Mucosa of stomach (tissue), 1 donor: ENCODE results near the gene ACTL10.
"Not testable (repeated sequence)": the region's sequence is repeated elsewhere in the genome, so short reads cannot be mapped to it uniquely, and the experiment has no call there.

ENCODE experiments used
- H3K27me3 ChIP-seq: one replicate; pipeline ENCODE4 v1.7.0; 2013; ENCODE audit warnings: mild to moderate bottlenecking, low read length; ENCODE audit not compliant: control insufficient read depth, insufficient read depth
- H3K36me3 ChIP-seq: one replicate; pipeline ENCODE4 v1.7.0; 2013; ENCODE audit warnings: low read length; ENCODE audit not compliant: control insufficient read depth, insufficient read depth
- H3K4me1 ChIP-seq: one replicate; pipeline ENCODE4 v1.7.0; 2013; ENCODE audit warnings: mild to moderate bottlenecking, low read length; ENCODE audit not compliant: control insufficient read depth, insufficient read depth
- H3K4me3 ChIP-seq: one replicate; pipeline ENCODE4 v1.7.0; 2013; ENCODE audit warnings: low read length
- H3K9ac ChIP-seq: one replicate; pipeline ENCODE4 v1.7.0; 2013; ENCODE audit warnings: mild to moderate bottlenecking, low read length, moderate library complexity
- H3K9me3 ChIP-seq: one replicate; pipeline ENCODE4 v1.7.0; 2013; ENCODE audit warnings: mild to moderate bottlenecking, low read length, moderate library complexity; ENCODE audit not compliant: control insufficient read depth
- donor health status: Pancreatic carcinoma.

Gene ACTL10

GRCh38 chr20:33687370-33687915 is 20.7 kb downstream of the ACTL10 start:
- Histone ChIP-seq H3K27me3 (no peaks in the 10 kb centered on the region), H3K9me3 (no peaks in the 10 kb centered on the region), H3K9ac (no peak overlapping the region), H3K4me3 (no peak overlapping the region), H3K4me1 (peaks cover 24% of the 10 kb centered on the region), H3K36me3 (no peaks in the 10 kb centered on the region)

DNA sequence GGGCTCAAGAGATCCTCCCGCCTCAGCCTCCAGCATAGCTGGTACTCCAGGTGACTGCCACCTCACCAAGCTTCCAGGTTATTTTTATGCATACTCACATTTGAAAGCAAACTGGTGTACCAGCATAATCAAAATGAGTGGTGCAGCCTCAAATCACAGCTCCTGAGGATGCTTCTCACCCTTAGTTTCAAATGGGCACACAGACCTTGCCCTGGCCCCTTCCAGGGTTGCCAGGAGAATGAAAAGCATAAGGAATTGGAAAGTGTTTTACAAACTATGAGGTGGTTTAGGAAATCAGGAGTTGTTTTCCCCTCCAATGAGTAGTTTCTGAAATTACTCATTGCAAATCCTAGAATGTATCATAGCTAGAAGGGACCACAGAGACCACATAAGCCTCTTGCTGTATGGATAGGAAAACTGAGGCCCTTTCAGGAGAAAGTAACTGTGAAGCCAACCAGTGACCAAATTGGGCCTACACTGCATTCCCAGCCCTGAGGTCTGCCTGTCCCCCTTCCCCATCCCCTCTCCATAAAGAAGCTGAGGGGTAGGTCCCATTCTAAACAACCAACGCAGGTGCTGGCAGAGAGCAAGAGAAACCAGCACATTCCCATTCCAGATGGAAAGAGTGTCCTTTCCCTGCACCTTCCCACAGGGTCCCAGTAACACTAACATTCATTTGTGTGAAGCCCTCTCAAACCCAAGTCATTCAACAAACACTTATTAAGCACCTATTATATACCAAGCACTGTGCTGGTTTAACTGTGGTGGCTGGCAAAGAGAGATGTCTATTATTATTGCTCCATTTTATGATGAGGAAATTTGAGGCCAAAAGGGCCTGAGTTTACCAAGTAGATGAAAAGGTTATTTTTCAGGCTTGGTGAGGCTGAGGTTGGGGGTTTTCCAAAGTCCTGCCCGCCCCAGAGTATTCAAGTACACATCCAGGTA is 21.5 kb downstream of the ACTL10 start:
- no peaks in the 10 kb centered on the region for H3K27me3 ChIP-seq
- H3K4me3 ChIP-seq: no peak overlapping the region

DNA sequence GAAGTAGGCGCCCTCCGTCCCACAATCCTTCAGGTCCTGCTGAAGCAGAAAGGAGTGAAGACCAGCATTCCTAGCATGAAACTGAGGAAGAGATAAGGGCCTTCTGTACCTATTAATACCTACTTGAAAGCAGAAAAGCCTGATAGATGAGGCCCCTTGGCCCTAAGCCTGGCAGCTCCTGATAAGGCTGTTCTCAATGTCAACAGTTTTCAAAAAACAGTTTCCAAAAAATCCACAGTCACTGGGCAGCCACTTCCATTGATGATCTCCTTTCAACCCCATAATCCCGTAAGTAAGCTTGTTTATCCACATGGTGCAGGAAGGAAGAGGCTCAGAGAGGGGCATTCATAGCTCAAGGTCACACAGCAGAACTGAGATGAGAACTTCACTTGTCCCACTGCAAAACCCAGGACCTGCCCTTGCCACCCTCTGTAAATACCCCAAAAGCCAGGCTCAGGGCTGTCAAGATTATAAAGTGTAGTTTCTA is 22.2 kb downstream of the ACTL10 start:
- Histone ChIP-seq H3K4me3 (no peak overlapping the region), H3K36me3 (no peaks in the 10 kb centered on the region), H3K9me3 (no peaks in the 10 kb centered on the region), H3K27me3 (no peaks in the 10 kb centered on the region), H3K4me1 (peaks cover 21% of the 10 kb centered on the region), H3K9ac (no peak overlapping the region)

More for the DNA sequence above, 21.5 kb downstream of the ACTL10 start:
- no peaks in the 10 kb centered on the region for H3K9me3 ChIP-seq
- no peak overlapping the region for H3K9ac ChIP-seq
- H3K4me1 ChIP-seq: peaks cover 21% of the 10 kb centered on the region
- no peaks in the 10 kb centered on the region for H3K36me3 ChIP-seq

GRCh38 chr20:33689493-33689892 is 22.8 kb downstream of the ACTL10 start:
- H3K9me3 ChIP-seq: no peaks in the 10 kb centered on the region
- H3K27me3 ChIP-seq: no peaks in the 10 kb centered on the region
- no peak overlapping the region for H3K4me3 ChIP-seq
- H3K36me3 ChIP-seq: no peaks in the 10 kb centered on the region
- peaks cover 19% of the 10 kb centered on the region for H3K4me1 ChIP-seq
- no peak overlapping the region for H3K9ac ChIP-seq

DNA sequence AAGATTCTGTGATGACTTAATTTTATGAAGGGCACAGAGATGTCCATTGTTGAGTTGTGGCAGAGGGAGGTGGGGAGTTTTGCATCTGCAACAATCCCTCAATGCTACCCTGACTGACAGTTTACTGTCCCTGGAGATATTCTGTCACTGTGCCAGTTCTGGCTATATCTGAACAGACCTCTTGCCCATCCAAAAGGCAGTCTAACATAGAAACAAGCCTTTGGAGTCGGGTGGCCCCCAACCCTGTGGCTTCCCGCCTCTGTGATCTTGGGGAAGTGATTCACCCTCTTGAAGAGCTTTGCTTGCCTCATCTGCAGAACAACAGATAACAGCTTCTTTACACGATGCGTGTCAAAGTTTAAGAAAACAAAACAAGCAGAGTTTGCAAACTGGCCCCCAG is 23.2 kb downstream of the ACTL10 start:
- H3K9ac ChIP-seq: no peak overlapping the region

DNA sequence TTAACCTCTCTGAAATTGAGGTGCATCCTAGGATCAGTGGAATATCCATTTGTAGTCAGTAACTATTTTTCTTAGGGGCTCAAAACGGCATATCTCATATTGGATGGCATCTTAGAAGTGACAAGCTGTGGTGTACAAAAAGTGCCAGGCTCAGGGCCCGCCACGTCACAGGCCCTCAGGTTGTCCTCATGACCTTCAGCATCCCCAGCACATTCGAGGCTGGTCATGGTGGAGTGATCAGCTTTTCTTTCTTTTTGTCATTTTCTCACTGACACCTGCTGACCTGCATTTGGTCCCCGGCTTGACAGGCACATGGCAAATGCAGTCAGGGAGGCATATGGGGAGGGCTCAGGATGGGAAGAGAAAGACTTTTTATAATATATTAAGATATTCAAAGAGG is 26.5 kb downstream of the ACTL10 start:
- no peak overlapping the region for H3K9ac ChIP-seq
- no peak overlapping the region for H3K4me3 ChIP-seq
- no peaks in the 10 kb centered on the region for H3K27me3 ChIP-seq
- H3K9me3 ChIP-seq: no peaks in the 10 kb centered on the region
- no peaks in the 10 kb centered on the region for H3K4me1 ChIP-seq
- no peaks in the 10 kb centered on the region for H3K36me3 ChIP-seq

More for the DNA sequence above, 23.2 kb downstream of the ACTL10 start:
- Histone ChIP-seq H3K36me3 (no peaks in the 10 kb centered on the region), H3K4me1 (peaks cover 14% of the 10 kb centered on the region), H3K27me3 (no peaks in the 10 kb centered on the region), H3K4me3 (no peak overlapping the region), H3K9me3 (no peaks in the 10 kb centered on the region)

- H3K9ac ChIP-seq: no peak overlapping the region
- H3K36me3 ChIP-seq: no peaks in the 10 kb centered on the region
- H3K9me3 ChIP-seq: no peaks in the 10 kb centered on the region
- H3K4me3 ChIP-seq: no peak overlapping the region
- H3K4me1 ChIP-seq: no peaks in the 10 kb centered on the region
- H3K27me3 ChIP-seq: no peaks in the 10 kb centered on the region
These were observed 27.2 kb downstream of the ACTL10 start for GRCh38 chr20:33693741-33694638.

DNA sequence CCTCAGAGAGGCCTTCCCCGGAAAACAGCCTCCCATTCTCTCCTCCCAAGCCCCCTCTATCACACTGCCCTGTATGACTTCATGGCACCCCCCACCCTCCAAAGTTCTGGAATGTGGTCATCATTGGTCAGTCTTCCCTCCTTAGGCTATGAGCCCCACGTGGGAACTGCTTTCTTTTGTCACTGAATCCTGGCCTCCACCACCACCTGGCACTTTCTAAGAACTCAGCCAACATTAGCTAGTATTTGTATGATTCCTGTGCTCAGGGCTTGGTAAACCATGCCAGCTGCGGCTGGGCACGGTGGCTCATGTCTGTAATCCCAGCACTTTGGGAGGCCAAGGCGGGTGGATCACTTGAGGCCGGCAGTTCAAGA is 27.9 kb downstream of the ACTL10 start:
- Histone ChIP-seq H3K27me3 (no peaks in the 10 kb centered on the region), H3K4me3 (no peak overlapping the region), H3K36me3 (no peaks in the 10 kb centered on the region)

DNA sequence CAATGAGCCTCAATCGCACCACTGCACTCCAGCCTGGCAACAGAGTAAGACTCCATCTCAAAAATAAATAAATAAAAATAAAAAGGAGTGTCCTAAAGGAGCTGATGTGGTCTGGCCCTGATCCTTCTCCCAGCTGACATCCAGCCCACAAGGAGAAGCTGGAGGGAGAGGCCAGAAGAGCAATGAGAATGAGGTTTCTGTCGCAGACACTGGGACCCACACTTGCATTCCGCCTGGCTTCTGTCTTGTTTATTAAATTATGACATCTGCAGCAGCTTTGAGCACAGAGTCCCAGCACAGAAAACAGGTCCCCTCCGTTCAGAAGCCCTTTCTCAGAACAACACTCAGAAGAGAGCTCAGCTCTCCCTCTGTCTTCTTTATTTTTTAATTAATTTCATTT is 29.7 kb downstream of the ACTL10 start:
- H3K27me3 ChIP-seq: no peaks in the 10 kb centered on the region
- H3K4me1 ChIP-seq: no peaks in the 10 kb centered on the region
- H3K9ac ChIP-seq: no peak overlapping the region
- H3K4me3 ChIP-seq: no peak overlapping the region
- H3K9me3 ChIP-seq: no peaks in the 10 kb centered on the region
- H3K36me3 ChIP-seq: no peaks in the 10 kb centered on the region

More for the DNA sequence above, 27.9 kb downstream of the ACTL10 start:
- Histone ChIP-seq H3K9ac (no peak overlapping the region), H3K4me1 (no peaks in the 10 kb centered on the region), H3K9me3 (no peaks in the 10 kb centered on the region)

DNA sequence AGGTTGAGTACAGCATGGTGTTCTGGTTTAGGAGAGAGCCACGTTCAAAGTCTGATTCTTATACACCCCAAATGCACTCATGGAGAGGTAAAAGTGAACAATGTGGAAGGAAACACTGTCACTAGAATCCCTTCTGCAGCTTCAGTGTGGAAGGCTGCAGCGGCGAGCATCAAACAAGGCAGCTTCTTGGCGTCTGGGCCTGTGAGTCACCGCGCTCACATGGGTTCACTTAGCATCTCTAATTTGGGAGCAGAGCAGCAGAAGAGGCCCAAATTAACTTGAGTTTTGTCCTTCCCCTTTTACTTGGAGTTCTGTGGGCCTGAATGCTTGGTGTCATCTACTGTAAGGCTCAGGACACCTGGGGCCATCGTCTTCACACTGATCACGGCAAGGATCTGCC is 30.4 kb downstream of the ACTL10 start:
- no peaks in the 10 kb centered on the region for H3K4me1 ChIP-seq
- no peaks in the 10 kb centered on the region for H3K27me3 ChIP-seq
- H3K9me3 ChIP-seq: no peaks in the 10 kb centered on the region
- no peak overlapping the region for H3K9ac ChIP-seq
- no peaks in the 10 kb centered on the region for H3K36me3 ChIP-seq
- no peak overlapping the region for H3K4me3 ChIP-seq

DNA sequence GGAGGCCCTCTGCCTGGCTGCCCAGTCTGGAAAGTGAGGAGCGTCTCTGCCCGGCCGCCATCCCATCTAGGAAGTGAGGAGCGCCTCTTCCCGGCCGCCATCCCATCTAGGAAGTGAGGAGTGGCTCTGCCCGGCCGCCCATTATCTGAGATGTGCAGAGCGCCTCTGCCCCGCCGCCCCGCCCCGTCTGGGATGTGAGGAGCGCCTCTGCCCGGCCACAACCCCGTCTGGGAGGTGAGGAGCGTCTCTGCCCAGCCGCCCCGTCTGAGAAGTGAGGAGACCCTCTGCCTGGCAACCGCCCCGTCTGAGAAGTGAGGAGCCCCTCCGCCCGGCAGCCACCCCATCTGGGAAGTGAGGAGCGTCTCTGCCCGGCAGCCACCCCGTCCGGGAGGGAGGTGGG is 32.2 kb downstream of the ACTL10 start:
- not testable (repeated sequence) for H3K4me3 ChIP-seq, H3K36me3 ChIP-seq

More for the DNA sequence above, 32.2 kb downstream of the ACTL10 start:
- not testable (repeated sequence) for H3K27me3 ChIP-seq, H3K4me1 ChIP-seq, H3K9me3 ChIP-seq, H3K9ac ChIP-seq
